Neural progenitor cell (in vitro differentiated cells): Measurements from ENCODE around the gene CA5A.
"Not testable (repeated sequence)": the region's sequence is repeated elsewhere in the genome, so short reads cannot be mapped to it uniquely, and the experiment has no call there.

Experiments used
- CTCF ChIP-seq: fragments of 200-600 bp; sonication (generic); IDR thresholded peaks from 2 replicates; pipeline ENCODE4 v1.5.1; 2017; ENCODE audit warnings: antibody characterized with exemption, mild to moderate bottlenecking
- EZH2 ChIP-seq: fragments of 200-600 bp; sonication (generic); IDR thresholded peaks from 2 replicates; pipeline ENCODE4 v1.6.1; 2017; ENCODE audit warnings: antibody characterized with exemption, mild to moderate bottlenecking, moderate library complexity
- EZH2phosphoT487 ChIP-seq: fragments of 200-600 bp; sonication (generic); IDR thresholded peaks from 2 replicates; pipeline ENCODE4 v1.6.1; 2017; ENCODE audit warnings: antibody characterized with exemption

- TF ChIP-seq CTCF, EZH2phosphoT487, EZH2: not testable (repeated sequence)
Measured at GRCh38 chr16:87908101-87908500, 28.2 kb downstream of the CA5A start.
